PC-9 (cell line): Measurements from ENCODE around the gene FOXL1.

Source experiments
- EZH2 ChIP-seq: fragments of 200-600 bp; sonication (generic); IDR thresholded peaks from 2 replicates; pipeline ENCODE4 v1.8.0; 2017; ENCODE audit warnings: antibody characterized with exemption, low read depth
- TF ChIP-seq, protein P1 (sequence below): fragments of 200-600 bp; sonication (generic); conservative IDR thresholded peaks from 2 replicates; pipeline ENCODE4 v1.6.1; 2017; ENCODE audit warnings: mixed run types, antibody characterized with exemption, mild to moderate bottlenecking, moderate library complexity

DNA sequence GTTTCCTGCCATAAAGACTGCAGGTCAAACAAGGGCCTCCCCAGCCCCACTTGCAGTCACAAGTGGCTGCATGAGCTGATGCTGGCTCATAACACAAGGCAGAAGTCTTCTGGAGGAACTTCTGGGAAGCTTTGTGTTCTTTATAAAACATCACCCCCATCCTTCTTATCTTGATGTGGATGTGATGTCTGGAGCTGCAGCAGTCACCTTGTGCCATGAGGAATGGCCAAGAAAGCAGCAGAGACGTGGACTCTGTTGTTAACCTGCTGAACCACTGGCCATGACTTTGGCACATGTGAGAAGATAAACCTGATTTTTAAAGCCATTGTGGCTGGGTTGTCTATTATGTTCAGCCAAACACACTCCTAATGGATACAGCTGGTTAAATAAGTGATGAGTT, 41.8 kb downstream of the FOXL1 start:
- TF ChIP-seq, protein P1, sequence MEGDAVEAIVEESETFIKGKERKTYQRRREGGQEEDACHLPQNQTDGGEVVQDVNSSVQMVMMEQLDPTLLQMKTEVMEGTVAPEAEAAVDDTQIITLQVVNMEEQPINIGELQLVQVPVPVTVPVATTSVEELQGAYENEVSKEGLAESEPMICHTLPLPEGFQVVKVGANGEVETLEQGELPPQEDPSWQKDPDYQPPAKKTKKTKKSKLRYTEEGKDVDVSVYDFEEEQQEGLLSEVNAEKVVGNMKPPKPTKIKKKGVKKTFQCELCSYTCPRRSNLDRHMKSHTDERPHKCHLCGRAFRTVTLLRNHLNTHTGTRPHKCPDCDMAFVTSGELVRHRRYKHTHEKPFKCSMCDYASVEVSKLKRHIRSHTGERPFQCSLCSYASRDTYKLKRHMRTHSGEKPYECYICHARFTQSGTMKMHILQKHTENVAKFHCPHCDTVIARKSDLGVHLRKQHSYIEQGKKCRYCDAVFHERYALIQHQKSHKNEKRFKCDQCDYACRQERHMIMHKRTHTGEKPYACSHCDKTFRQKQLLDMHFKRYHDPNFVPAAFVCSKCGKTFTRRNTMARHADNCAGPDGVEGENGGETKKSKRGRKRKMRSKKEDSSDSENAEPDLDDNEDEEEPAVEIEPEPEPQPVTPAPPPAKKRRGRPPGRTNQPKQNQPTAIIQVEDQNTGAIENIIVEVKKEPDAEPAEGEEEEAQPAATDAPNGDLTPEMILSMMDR = no peak
- TF ChIP-seq EZH2 = no peak
